Measurements from ENCODE around the gene PRL. TPM values are rescaled to one million over a fixed set of nuclear protein-coding genes. Genes with fewer than 3 reads are reported as not detected.

PRL gene
- total and polyA plus RNA-seq, 2 of the 8 experiments (the other 6 are each of a cell fraction or from before 2014, with no cell fraction given): not detected

- Histone ChIP-seq H4K8ac (ENCODE audit: extremely low read depth, insufficient read depth, low read length) (no peak overlapping the region), H3K14ac (ENCODE audit: insufficient read length) (no peak overlapping the region), H3K23ac (ENCODE audit: insufficient read length) (no peak overlapping the region), H3K9ac (replicated peaks in 1 of 4; ENCODE audit: extremely low read depth in 1 of 4, low read depth in 3 of 4, low read length in 3 of 4) (no peak overlapping the region), H4K20me1 (replicated peaks in 1 of 2; ENCODE audit: control insufficient read depth in 1 of 2, insufficient read depth in 2 of 2, low read length in 2 of 2) (no peaks in the 10 kb centered on the region), H3K79me1 (ENCODE audit: low read depth, low read length) (no peaks in the 10 kb centered on the region), H3K18ac (ENCODE audit: extremely low read depth, low read length) (no peak overlapping the region), H2BK20ac (ENCODE audit: low read length) (no peak overlapping the region), H3K4me3 (ENCODE audit: extremely low read depth in 1 of 4, insufficient read depth in 2 of 4, low read depth in 3 of 4, low read length in 4 of 4) (no peak overlapping the region), H2BK15ac (ENCODE audit: low read length) (no peak overlapping the region), H3K4me2 (ENCODE audit: insufficient read depth in 1 of 2, low read depth in 2 of 2, low read length in 2 of 2) (no peak overlapping the region), H2AK5ac (ENCODE audit: low read depth, low read length) (no peak overlapping the region), H3K79me2 (ENCODE audit: control insufficient read depth in 1 of 2, insufficient read depth in 2 of 2, low read length in 2 of 2) (no peaks in the 10 kb centered on the region), H2BK120ac (replicated peaks; ENCODE audit: low read depth, low read length) (no peak overlapping the region), H3K27me3 (replicated peaks in 1 of 4; ENCODE audit: control insufficient read depth in 3 of 4, extremely low read depth in 1 of 4, insufficient read depth in 3 of 4, low read length in 3 of 4) (peaks cover 0 to 1% (median 0%) of the 10 kb centered on the region in 4 experiments; a peak in 1 of 7 replicates), H3K4me1 (replicated peaks in 1 of 4; ENCODE audit: control insufficient read depth in 3 of 4, insufficient read depth in 4 of 4, low read length in 3 of 4) (no peaks in the 10 kb centered on the region), H3K36me3 (ENCODE audit: control insufficient read depth in 2 of 4, insufficient read depth in 4 of 4, low read length in 3 of 4) (no peaks in the 10 kb centered on the region), H3K56ac (replicated peaks; ENCODE audit: insufficient read length, low read depth, low read length) (no peak overlapping the region), H4K91ac (replicated peaks; ENCODE audit: insufficient read length, low read length) (no peak overlapping the region), H2BK5ac (ENCODE audit: low read depth, low read length) (no peak overlapping the region), H2AFZ (ENCODE audit: low read length) (no peak overlapping the region), H3K23me2 (ENCODE audit: low read depth, low read length) (no peaks in the 10 kb centered on the region), H4K5ac (ENCODE audit: insufficient read length, low read depth, low read length) (no peak overlapping the region), H3K9me3 (ENCODE audit: insufficient read depth in 2 of 2, low read depth in 1 of 2, low read length in 1 of 2) (no peaks in the 10 kb centered on the region; a peak in 1 of 4 replicates), H3K4ac (replicated peaks; ENCODE audit: insufficient read length, low read depth, low read length) (no peak overlapping the region), H2BK12ac (ENCODE audit: low read depth, low read length) (no peak overlapping the region), H3K27ac (ENCODE audit: low read depth, low read length) (no peak overlapping the region)
- ChIA-PET POLR2A (ENCODE audit: partially characterized antibody) (no interaction called here), CTCF (ENCODE audit: partially characterized antibody) (no interaction called here)
- DNase-seq (ENCODE audit: low read depth in 1 of 2, low spot score in 2 of 2) (no peak), FAIRE-seq (no peak)
- TF ChIP-seq EGR1 (IDR thresholded peaks at IDR 0.05; ENCODE audit: borderline replicate concordance, low read depth, low read length) (no peak), CBX5 (IDR thresholded peaks at IDR 0.05; ENCODE audit: low read depth, low read length) (no peak), TAF7 (optimal IDR thresholded peaks at IDR 0.05; ENCODE audit: borderline replicate concordance, low read depth, low read length) (no peak), KDM1A (IDR thresholded peaks at IDR 0.05; ENCODE audit: borderline replicate concordance, low read length) (no peak), SUZ12 (IDR thresholded peaks at IDR 0.05; ENCODE audit: low read length) (no peak), SP4 (IDR thresholded peaks at IDR 0.05; ENCODE audit: low read length) (no peak), SIX5 (IDR thresholded peaks at IDR 0.05; ENCODE audit: low read depth, low read length) (no peak)
- TF ChIP-seq, protein P1, sequence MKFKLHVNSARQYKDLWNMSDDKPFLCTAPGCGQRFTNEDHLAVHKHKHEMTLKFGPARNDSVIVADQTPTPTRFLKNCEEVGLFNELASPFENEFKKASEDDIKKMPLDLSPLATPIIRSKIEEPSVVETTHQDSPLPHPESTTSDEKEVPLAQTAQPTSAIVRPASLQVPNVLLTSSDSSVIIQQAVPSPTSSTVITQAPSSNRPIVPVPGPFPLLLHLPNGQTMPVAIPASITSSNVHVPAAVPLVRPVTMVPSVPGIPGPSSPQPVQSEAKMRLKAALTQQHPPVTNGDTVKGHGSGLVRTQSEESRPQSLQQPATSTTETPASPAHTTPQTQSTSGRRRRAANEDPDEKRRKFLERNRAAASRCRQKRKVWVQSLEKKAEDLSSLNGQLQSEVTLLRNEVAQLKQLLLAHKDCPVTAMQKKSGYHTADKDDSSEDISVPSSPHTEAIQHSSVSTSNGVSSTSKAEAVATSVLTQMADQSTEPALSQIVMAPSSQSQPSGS (IDR thresholded peaks at IDR 0.05; ENCODE audit: low read length): no peak
- WGBS, 2 experiments (ENCODE audit: extremely low coverage in 1 of 2, insufficient coverage in 1 of 2, insufficient read length in 1 of 2, insufficient replicate concordance in 2 of 2, low coverage in 1 of 2, low lambda C conversion rate in 2 of 2, missing lambda C conversion rate in 1 of 2): 94% methylated on average over 1 of the region's 1 CpG; no CpG with 5 or more reads in 1 of the 2 experiments
Observed at GRCh38 chr6:22323848-22324247, 27.0 kb upstream of the PRL start.
